Ovary (tissue), 9 donors: ENCODE results near the gene PINK1. TPM values are rescaled to one million over a fixed set of nuclear protein-coding genes. Genes with fewer than 3 reads are reported as not detected.

Experiments used
- DNase-seq, 5 donors: peaks; one replicate each; pipeline ENCODE4 v3.0.0-alpha.2; 2019 to 2020
- H3K27ac ChIP-seq, 2 donors: fragments of 200-600 bp; one replicate each; pipeline versions ENCODE4 v1.5.1 to v1.8.0; 2019 to 2022
- H3K27me3 ChIP-seq: fragments of 200-600 bp; one replicate; pipeline ENCODE4 v1.8.0; 2022
- H3K36me3 ChIP-seq: fragments of 200-600 bp; sonication (generic); one replicate; pipeline ENCODE4 v1.5.1; 2019
- H3K4me1 ChIP-seq: one replicate; pipeline ENCODE4 v1.8.1; 2013; ENCODE audit warnings: mild to moderate bottlenecking, moderate library complexity; ENCODE audit not compliant: insufficient read depth
- H3K4me3 ChIP-seq: fragments of 200-600 bp; sonication (generic); one replicate; pipeline ENCODE4 v1.5.1; 2017
- H3K9me3 ChIP-seq, 2 donors: fragments of 200-600 bp in 1 of 2; sonication (generic) in 1 of 2; one replicate each; pipeline versions ENCODE4 v1.5.1 to v1.8.1; 2013 to 2019; ENCODE audit warnings: mild to moderate bottlenecking in 1 of 2, moderate library complexity in 1 of 2
- CTCF ChIP-seq, 3 donors: fragments of 450-650 bp in 2 of 3; fragments of 200-600 bp in 1 of 3; IDR thresholded peaks; one replicate each; pipeline versions ENCODE4 v1.5.1 to v1.8.0; 2016 to 2022; ENCODE audit warnings: antibody characterized with exemption in 3 of 3, mild to moderate bottlenecking in 1 of 3
- EP300 ChIP-seq: sonication (generic); formaldehyde crosslinking; IDR thresholded peaks from one replicate; pipeline ENCODE4 v1.6.1; 2017; ENCODE audit warnings: antibody characterized with exemption
- POLR2A ChIP-seq: fragments of 450-650 bp; IDR thresholded peaks from one replicate; pipeline ENCODE4 v1.6.1; 2017; ENCODE audit warnings: antibody characterized with exemption, mild to moderate bottlenecking, moderate library complexity
- WGBS, 3 donors: extraction: QIAGEN DNeasy Blood & Tissue Kit in 1 of 3; methylation state at CpG; one replicate each; pipeline versions ENCODE4 v1.1.5 to v1.1.7; 2013 to 2017; 5-methylcytosine and 5-hydroxymethylcytosine counted together
- intact Hi-C, 4 donors: fragments of 100-400 bp; cut with DNase I; formaldehyde crosslinking; loops; one replicate each; pipeline versions ENCODE4 v1.11.0 to v1.15.1; 2022 to 2023
- polyA plus RNA-seq, 2 donors: library from polyadenylated mRNA; stranded (reverse); fragments of 200-250 nt in 1 of 2; fragments of 350-450 nt in 1 of 2; fragmentation: Illumina TruSeq in 1 of 2; extraction: RNeasy Lipid Tissue Mini Kit (QIAGEN cat#74804) in 1 of 2; gene quantifications; one replicate each; pipeline ENCODE4 v1.2.3, GENCODE V29; 2013 to 2014
- total RNA-seq, 7 donors: library from RNA; depleted of rRNA in 2 of 7; stranded (reverse); fragments of >200 nt in 2 of 7; fragmentation: NEBNext Ultra II Directional in 3 of 7; extraction: Animal tissue kit (Norgen Biotek cat#: 25700) in 3 of 7; gene quantifications; one replicate each; pipeline versions ENCODE4 v1.1.0 to v1.2.4, GENCODE V29; 2016 to 2023
- donor health status: DM: no; HTN: no; CAD: no; lungs with moderate emphysema.
- donor health status: DM: no; HTN: no; CAD: no.
- donor health status: Bipolar disorder and iron deficiency.
- donor health status: DM: yes; HTN: yes; CAD: no.
- donor health status: DM: no; HTN: no; CAD: no.
- donor health status: DM: yes; HTN: yes; CAD: no.

PINK1 gene
- total and polyA plus RNA-seq, 9 donors, result 40.8 to 70.5 (median 60.0) TPM

DNA sequence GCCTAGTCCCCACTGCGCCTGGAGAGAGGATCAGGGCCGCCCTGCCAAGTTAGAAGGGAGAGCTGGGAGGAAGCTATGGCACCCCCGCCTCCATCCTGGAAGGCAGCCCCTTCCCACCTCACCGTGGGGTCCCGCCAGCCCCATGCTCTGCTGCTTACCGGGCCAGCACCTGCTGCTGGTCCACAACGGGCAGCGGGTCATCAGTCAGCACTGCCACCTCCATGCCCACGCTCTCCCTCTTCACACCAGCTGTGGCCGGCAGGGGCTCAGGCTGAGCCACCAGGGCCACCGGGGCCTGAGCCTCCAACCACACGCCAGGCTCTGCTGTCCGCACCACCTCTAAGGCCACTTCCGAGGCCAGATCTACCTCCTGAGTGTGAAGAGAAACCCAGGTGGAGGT is 51.4 kb downstream of the PINK1 start:
- TF ChIP-seq POLR2A (no peak), EP300 (no peak), CTCF (IDR thresholded peaks at IDR 0.05) (no peak)
- no peaks in the 10 kb centered on the region for H3K4me1 ChIP-seq
- no peaks in the 10 kb centered on the region for H3K36me3 ChIP-seq
- H3K27me3 ChIP-seq, result no peaks in the 10 kb centered on the region
- 86 to 96% (median 88%) methylated on average over 13 to 14 of the region's 14 CpGs for WGBS, 3 donors
- H3K4me3 ChIP-seq, result no peak overlapping the region
- H3K27ac ChIP-seq, result no peak overlapping the region
- H3K9me3 ChIP-seq, result no peaks in the 10 kb centered on the region
- no peak for DNase-seq
- intact Hi-C loops, result loop anchor here in 1 of 4 donors (10.0 kb wide), 1 partner anchor 690 kb away; no protein-coding TSS in a partner anchor

- TF ChIP-seq EP300 (no peak), POLR2A (no peak), CTCF (IDR thresholded peaks at IDR 0.05) (no peak)
- DNase-seq, result peak in 1 of 5 donors; percentile 40
- 46 to 66% (median 53%) methylated on average over 20 to 21 of the region's 21 CpGs for WGBS, 3 donors
- Histone ChIP-seq H3K9me3 (no peaks in the 10 kb centered on the region), H3K4me1 (no peaks in the 10 kb centered on the region), H3K27me3 (no peaks in the 10 kb centered on the region), H3K4me3 (no peak overlapping the region), H3K36me3 (no peaks in the 10 kb centered on the region), H3K27ac (no peak overlapping the region)
- intact Hi-C loops, result loop anchor here in 1 of 4 donors (10.0 kb wide), 1 partner anchor 690 kb away; no protein-coding TSS in a partner anchor
Observed at GRCh38 chr1:20685099-20685662, 51.9 kb downstream of the PINK1 start.

DNA sequence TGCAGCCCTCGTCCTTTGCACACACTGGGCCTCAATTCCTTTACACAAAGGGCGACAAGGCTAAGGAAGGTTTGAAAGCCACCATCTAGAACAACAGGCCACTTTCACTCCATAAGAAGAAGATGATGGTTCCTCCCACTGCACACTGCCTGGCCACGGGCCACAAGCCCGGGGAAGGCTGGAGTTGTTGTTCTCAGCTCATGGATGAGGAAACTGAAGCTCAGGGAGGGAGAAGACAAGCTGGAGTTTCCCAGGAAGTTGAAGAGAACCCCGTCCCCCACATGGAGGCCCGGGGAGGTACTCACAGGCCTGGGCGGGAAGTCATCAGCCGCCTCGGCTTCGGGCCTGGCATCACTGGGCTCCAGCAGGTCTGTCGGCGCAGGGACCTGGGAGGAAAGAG is 52.5 kb downstream of the PINK1 start:
- no peak for DNase-seq
- no peak overlapping the region for H3K27ac ChIP-seq
- intact Hi-C loops, result loop anchor here in 1 of 4 donors (10.0 kb wide), 1 partner anchor 689 kb away; no protein-coding TSS in a partner anchor
- H3K36me3 ChIP-seq, result no peaks in the 10 kb centered on the region
- no peaks in the 10 kb centered on the region for H3K27me3 ChIP-seq
- no peaks in the 10 kb centered on the region for H3K4me1 ChIP-seq
- TF ChIP-seq EP300 (no peak), CTCF (IDR thresholded peaks at IDR 0.05) (no peak), POLR2A (no peak)
- 74 to 80% (median 78%) methylated on average over 12 of the region's 12 CpGs for WGBS, 3 donors
- H3K9me3 ChIP-seq, result no peaks in the 10 kb centered on the region
- no peak overlapping the region for H3K4me3 ChIP-seq

DNA sequence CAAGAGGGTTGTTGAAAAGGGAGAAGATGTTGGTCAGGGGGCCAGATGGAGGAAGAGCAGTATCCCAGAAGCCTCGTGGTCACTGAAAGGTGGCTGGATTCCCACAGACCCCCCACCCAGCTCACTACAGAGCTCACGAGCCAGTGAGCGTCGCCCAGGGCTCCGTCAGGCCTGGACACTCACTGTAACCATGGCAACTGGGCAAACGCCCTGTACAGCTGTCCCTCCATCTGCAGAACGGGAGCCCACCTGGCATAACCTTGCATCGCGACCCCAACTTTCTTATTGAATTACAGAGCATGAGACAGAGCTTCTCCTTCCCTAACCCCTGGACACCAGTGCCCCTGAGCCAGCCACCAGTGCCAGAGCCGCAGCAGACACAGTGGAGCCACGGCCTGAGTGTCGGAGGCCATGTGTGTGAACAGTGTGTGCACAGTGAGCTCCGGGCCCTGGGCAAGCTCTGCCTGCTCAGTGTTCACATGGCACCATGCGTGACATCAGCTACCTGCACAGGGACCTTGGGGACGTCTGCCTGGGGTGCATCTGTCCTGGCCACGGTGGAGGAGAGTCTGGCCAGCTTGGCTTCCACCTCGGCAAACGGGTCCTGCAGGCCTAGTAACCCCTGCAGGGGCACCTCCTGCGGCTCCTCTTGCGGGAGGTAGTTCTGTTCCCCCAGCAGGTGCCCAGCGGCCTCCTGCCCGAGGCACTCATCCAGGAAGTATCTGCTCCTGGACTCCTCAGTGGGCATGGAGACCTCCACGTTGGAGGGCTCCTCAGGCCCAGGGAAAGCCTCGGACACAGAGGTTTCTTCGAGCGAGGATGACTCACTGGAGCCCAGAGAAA is 53.8 kb downstream of the PINK1 start:
- TF ChIP-seq POLR2A, result no peak
- TF ChIP-seq EP300, result no peak
- no peak for TF ChIP-seq CTCF (IDR thresholded peaks at IDR 0.05)
- Histone ChIP-seq H3K27ac (no peak overlapping the region), H3K4me1 (no peaks in the 10 kb centered on the region), H3K36me3 (no peaks in the 10 kb centered on the region), H3K27me3 (no peaks in the 10 kb centered on the region), H3K9me3 (no peaks in the 10 kb centered on the region), H3K4me3 (no peak overlapping the region)
- no peak for DNase-seq
- intact Hi-C loops, result loop anchor here in 1 of 4 donors (10.0 kb wide), 1 partner anchor 688 kb away; no protein-coding TSS in a partner anchor
- 85 to 88% (median 87%) methylated on average over 23 to 26 of the region's 26 CpGs for WGBS, 3 donors
